ENCODE data around the gene LAMC2.

GRCh38 chr1:183285256-183285655 is 99.2 kb downstream of the LAMC2 start:
- TF ChIP-seq CTCF (optimal IDR thresholded peaks at IDR 0.05 in 1 of 3, IDR thresholded peaks at IDR 0.05 in 1 of 3, conservative IDR thresholded peaks at IDR 0.05 in 1 of 3; ENCODE audit: extremely low read depth in 1 of 3, insufficient read depth in 2 of 3, low read length in 3 of 3) (no peak), EZH2 (IDR thresholded peaks at IDR 0.05; ENCODE audit: low read length) (no peak)
